ENCODE measurements around the gene HS3ST5. TPM values are rescaled to one million over a fixed set of nuclear protein-coding genes. Genes with fewer than 3 reads are reported as not detected.

Gene HS3ST5
- total and polyA plus RNA-seq, 2 donors (not counting 1 experiment from before 2014, with no cell fraction given) = under 0.01 TPM; not detected in 1

DNA sequence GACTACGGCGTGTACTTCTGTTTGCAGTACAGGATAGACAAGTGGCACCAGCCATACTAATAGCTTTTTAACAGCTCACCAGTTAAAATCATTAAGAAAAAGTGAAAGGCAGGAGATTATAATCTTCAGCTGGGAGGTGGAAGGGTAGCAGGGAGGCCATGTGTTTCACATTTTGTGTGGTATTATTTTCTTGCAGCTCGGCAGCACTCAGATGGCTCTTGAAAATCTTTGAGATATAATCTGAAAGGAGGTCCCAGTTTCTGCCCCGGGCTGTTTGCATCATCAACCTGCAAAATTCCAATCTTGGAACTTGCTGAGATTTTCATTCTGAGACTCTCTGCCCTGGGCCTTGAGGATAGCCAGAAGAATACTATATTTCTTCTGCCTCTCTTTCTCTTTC lies 284.4 kb downstream of the HS3ST5 start:
- Histone ChIP-seq H3K4me3 (replicated peaks in 1 of 4; ENCODE audit: control extremely low read depth in 1 of 4, insufficient read depth in 1 of 4, low read depth in 3 of 4, low read length in 4 of 4) (no peak overlapping the region), H3K9ac (ENCODE audit: insufficient read depth, low read length) (no peak overlapping the region), H4K20me1 (ENCODE audit: control insufficient read depth, extremely low read depth, insufficient read depth, low read length) (no peaks in the 10 kb centered on the region), H3K79me2 (ENCODE audit: control insufficient read depth, insufficient read depth, low read length) (no peaks in the 10 kb centered on the region), H3K27me3 (ENCODE audit: control insufficient read depth, insufficient read depth, low read length) (no peaks in the 10 kb centered on the region), H3K36me3 (ENCODE audit: control insufficient read depth, insufficient read depth, low read length) (no peaks in the 10 kb centered on the region), H3K27ac (ENCODE audit: insufficient read depth, low read length) (no peak overlapping the region), H3K4me1 (ENCODE audit: control insufficient read depth, extremely low read depth, insufficient read depth, low read length) (no peaks in the 10 kb centered on the region), H2AFZ (ENCODE audit: low read length) (no peak overlapping the region), H3K9me3 (ENCODE audit: control insufficient read depth, insufficient read depth, low read depth, low read length) (no peaks in the 10 kb centered on the region), H3K4me2 (ENCODE audit: extremely low read depth, insufficient read depth, low read length) (no peak overlapping the region)
- DNase-seq (ENCODE audit: low read depth in 2 of 2) = no peak
- TF ChIP-seq, protein P1, sequence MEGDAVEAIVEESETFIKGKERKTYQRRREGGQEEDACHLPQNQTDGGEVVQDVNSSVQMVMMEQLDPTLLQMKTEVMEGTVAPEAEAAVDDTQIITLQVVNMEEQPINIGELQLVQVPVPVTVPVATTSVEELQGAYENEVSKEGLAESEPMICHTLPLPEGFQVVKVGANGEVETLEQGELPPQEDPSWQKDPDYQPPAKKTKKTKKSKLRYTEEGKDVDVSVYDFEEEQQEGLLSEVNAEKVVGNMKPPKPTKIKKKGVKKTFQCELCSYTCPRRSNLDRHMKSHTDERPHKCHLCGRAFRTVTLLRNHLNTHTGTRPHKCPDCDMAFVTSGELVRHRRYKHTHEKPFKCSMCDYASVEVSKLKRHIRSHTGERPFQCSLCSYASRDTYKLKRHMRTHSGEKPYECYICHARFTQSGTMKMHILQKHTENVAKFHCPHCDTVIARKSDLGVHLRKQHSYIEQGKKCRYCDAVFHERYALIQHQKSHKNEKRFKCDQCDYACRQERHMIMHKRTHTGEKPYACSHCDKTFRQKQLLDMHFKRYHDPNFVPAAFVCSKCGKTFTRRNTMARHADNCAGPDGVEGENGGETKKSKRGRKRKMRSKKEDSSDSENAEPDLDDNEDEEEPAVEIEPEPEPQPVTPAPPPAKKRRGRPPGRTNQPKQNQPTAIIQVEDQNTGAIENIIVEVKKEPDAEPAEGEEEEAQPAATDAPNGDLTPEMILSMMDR (conservative IDR thresholded peaks at IDR 0.05 in 1 of 2, IDR thresholded peaks at IDR 0.05 in 1 of 2; ENCODE audit: low read depth in 1 of 2, low read length in 2 of 2) = no peak
- no peak for TF ChIP-seq EZH2 (IDR thresholded peaks at IDR 0.05; ENCODE audit: low read length, missing control alignments)

DNA sequence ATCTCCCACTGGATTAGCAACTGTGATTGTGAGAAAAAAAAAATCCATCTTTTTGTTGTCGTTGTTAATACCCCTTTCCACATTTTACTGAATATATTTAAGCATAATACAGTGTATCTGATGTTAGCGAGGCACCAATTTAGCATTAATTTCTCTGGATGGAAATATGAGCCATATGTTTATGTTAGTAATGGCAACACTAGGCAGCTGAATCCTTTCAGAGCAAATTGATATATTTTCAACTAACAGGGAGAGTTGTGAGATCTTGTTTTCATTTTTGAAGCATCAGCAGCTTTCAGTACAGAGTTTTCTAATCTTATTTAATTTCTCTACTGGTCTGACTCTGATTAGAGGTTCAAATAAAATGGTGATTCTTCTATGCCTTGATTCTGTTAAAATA lies 287.1 kb downstream of the HS3ST5 start:
- TF ChIP-seq EZH2 (IDR thresholded peaks at IDR 0.05; ENCODE audit: low read length, missing control alignments) = no peak
- TF ChIP-seq, protein P1 (conservative IDR thresholded peaks at IDR 0.05 in 1 of 2, IDR thresholded peaks at IDR 0.05 in 1 of 2; ENCODE audit: low read depth in 1 of 2, low read length in 2 of 2) = no peak
- Histone ChIP-seq H4K20me1 (ENCODE audit: control insufficient read depth, extremely low read depth, insufficient read depth, low read length) (no peaks in the 10 kb centered on the region), H3K79me2 (ENCODE audit: control insufficient read depth, insufficient read depth, low read length) (no peaks in the 10 kb centered on the region), H3K27me3 (ENCODE audit: control insufficient read depth, insufficient read depth, low read length) (no peaks in the 10 kb centered on the region), H3K4me3 (replicated peaks in 1 of 4; ENCODE audit: control extremely low read depth in 1 of 4, insufficient read depth in 1 of 4, low read depth in 3 of 4, low read length in 4 of 4) (peak overlapping the region in 1 of 4 experiments; percentile 26), H3K36me3 (ENCODE audit: control insufficient read depth, insufficient read depth, low read length) (no peaks in the 10 kb centered on the region), H3K27ac (ENCODE audit: insufficient read depth, low read length) (no peak overlapping the region), H3K9me3 (ENCODE audit: control insufficient read depth, insufficient read depth, low read depth, low read length) (no peaks in the 10 kb centered on the region), H3K4me2 (ENCODE audit: extremely low read depth, insufficient read depth, low read length) (peak overlapping the region; percentile 51), H3K4me1 (ENCODE audit: control insufficient read depth, extremely low read depth, insufficient read depth, low read length) (no peaks in the 10 kb centered on the region), H2AFZ (ENCODE audit: low read length) (peak overlapping the region; percentile 31), H3K9ac (ENCODE audit: insufficient read depth, low read length) (no peak overlapping the region)
- DNase-seq (ENCODE audit: low read depth in 2 of 2) = peak in 1 of 2 donors; percentile 68

DNA sequence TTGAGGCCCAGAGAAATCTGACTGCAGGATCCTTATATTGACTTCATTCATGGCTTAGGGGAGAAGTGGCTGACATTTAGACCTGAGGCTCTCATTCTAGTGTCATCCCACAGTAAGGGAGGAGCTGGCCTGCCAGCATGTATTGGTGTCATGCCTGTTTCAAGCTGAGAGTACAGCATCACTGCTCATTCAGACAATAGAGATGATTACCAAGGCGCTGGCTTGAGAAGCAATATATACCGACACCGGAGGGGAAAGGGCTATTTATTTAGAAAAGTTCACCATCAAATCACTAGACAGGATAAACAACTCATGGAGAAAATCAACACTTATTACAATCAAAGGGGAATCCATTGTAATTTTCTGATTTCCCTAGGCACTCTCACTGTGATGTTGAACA lies 287.5 kb downstream of the HS3ST5 start:
- Histone ChIP-seq H3K9ac (ENCODE audit: insufficient read depth, low read length) (no peak overlapping the region), H3K27ac (ENCODE audit: insufficient read depth, low read length) (no peak overlapping the region), H3K27me3 (ENCODE audit: control insufficient read depth, insufficient read depth, low read length) (no peaks in the 10 kb centered on the region), H2AFZ (ENCODE audit: low read length) (no peak overlapping the region), H3K9me3 (ENCODE audit: control insufficient read depth, insufficient read depth, low read depth, low read length) (no peaks in the 10 kb centered on the region), H4K20me1 (ENCODE audit: control insufficient read depth, extremely low read depth, insufficient read depth, low read length) (no peaks in the 10 kb centered on the region), H3K4me3 (replicated peaks in 1 of 4; ENCODE audit: control extremely low read depth in 1 of 4, insufficient read depth in 1 of 4, low read depth in 3 of 4, low read length in 4 of 4) (no peak overlapping the region), H3K79me2 (ENCODE audit: control insufficient read depth, insufficient read depth, low read length) (no peaks in the 10 kb centered on the region), H3K4me2 (ENCODE audit: extremely low read depth, insufficient read depth, low read length) (no peak overlapping the region), H3K4me1 (ENCODE audit: control insufficient read depth, extremely low read depth, insufficient read depth, low read length) (no peaks in the 10 kb centered on the region), H3K36me3 (ENCODE audit: control insufficient read depth, insufficient read depth, low read length) (no peaks in the 10 kb centered on the region)
- no peak for DNase-seq (ENCODE audit: low read depth in 2 of 2)
- TF ChIP-seq, protein P1 (conservative IDR thresholded peaks at IDR 0.05 in 1 of 2, IDR thresholded peaks at IDR 0.05 in 1 of 2; ENCODE audit: low read depth in 1 of 2, low read length in 2 of 2) = no peak
- no peak for TF ChIP-seq EZH2 (IDR thresholded peaks at IDR 0.05; ENCODE audit: low read length, missing control alignments)

Measured in fibroblast of lung (primary cell).